C4-2B (cell line): ENCODE data around the gene PIGW.

Source experiments
- CTCF ChIP-seq: fragments of 450-650 bp; conservative IDR thresholded peaks from 2 replicates; pipeline ENCODE4 v1.5.1; 2017; ENCODE audit warnings: mild to moderate bottlenecking
- ZFX ChIP-seq: fragments of 450-650 bp; IDR thresholded peaks from 2 replicates; pipeline ENCODE4 v1.6.1; 2017

DNA sequence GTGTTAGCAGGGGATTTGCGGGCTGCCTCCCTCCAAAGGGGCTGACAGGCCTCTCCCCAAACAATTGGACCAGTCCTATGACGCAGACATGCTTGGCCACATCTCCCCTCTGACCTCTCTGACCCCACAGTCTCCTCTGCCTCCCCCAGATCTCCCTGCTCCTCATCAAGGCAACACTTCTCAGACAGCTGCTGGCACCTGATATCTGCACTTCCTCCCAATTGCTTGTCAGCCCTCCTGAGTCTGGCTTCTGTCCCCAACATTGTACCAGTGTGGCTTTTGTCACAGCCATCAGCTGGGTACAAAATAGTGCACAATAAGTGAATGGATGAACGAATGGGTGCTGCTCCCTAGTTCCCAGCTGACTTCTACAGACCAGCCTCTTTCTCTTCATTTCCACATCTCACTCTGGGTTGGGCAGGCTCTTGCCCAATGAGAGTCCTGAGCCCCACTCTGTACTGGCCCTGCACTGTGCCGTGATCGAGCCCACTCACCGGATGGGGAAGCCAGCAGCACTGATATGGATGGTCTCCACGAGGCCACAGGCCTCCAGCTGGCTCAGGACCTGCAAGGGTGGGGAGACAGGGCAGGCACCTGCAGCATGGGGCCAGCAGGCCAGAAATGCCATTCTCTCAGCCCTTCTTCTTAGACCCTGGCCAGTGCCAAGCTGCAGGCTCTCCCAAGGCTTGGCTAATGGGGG is 31.2 kb upstream of the PIGW start:
- TF ChIP-seq CTCF (no peak), ZFX (no peak)
